SKM-1 treated with dmso at 0.1 percent for 144 hours (cell line): ENCODE measurements around the gene GPC6.

ENCODE experiments used
- DNase-seq: peaks from one replicate; lab custom pipeline; 2025; ENCODE audit not compliant: unreplicated experiment; lab: John Stamatoyannopoulos, UW

The GPC6 gene

GRCh38 chr13:93727211-93728141 is 500.9 kb downstream of the GPC6 start:
- DNase-seq: no peak

- no peak for DNase-seq
Measured at GRCh38 chr13:93729383-93729782, 502.8 kb downstream of the GPC6 start.

DNA sequence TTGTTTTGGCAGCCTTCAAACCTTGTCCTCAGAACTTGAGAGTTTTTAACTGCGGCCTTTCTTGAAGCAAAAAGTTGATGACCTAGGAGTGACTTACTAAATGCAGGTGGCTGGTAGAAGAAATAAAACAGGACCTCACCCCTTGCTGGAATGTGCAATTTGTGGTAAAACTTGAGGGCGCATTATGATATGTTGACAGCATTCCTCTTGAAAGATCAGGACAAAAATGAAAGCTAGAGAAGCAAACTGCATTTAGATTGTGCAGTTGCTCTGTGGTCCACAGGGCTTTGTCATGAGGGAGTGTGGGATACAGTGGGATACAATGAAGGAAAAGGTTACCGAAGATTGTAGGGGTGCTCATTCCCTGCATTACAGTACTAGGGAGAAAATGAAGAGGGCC is 504.2 kb downstream of the GPC6 start:
- DNase-seq: no peak

- DNase-seq: no peak
Measured at GRCh38 chr13:93732186-93732585, 505.6 kb downstream of the GPC6 start.

DNA sequence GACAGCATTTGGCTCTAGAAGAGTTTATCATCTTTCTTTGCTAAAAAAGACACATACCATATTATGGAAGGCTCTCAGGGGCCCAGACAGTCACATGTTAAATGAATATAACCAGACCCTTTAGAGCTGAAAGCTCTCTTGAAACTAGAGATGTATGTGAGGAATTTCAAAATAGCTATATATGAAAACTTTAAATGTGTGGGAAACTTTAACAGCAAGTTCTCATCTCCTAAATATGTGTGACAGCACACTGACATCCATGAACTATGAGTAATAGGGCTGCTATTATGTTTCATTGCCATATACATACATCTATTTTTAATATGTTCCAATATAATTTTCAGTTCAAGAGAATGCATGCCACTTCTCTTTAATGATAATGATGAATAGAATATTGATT is 509.5 kb downstream of the GPC6 start:
- no peak for DNase-seq

- no peak for DNase-seq
Measured at GRCh38 chr13:93736909-93737308, 510.3 kb downstream of the GPC6 start.

DNA sequence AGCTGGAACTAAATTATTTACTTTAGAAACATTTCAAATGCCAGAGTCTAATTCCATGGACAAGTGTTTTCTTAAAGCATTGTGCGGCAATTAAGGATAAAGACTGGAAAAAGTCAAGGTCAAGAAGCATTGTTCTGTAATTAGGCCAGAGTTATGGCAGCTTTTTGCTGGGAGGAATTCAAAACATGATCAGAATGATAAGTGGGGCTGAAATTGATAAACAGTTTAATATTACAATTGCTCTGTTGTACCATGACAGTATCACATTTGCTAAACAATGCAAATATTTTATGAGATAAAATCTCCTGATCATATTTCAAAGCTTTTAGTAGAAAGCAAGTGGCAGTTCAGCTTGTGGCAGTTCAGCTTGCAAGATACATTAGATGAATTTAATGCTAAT is 513.7 kb downstream of the GPC6 start:
- DNase-seq: no peak

DNA sequence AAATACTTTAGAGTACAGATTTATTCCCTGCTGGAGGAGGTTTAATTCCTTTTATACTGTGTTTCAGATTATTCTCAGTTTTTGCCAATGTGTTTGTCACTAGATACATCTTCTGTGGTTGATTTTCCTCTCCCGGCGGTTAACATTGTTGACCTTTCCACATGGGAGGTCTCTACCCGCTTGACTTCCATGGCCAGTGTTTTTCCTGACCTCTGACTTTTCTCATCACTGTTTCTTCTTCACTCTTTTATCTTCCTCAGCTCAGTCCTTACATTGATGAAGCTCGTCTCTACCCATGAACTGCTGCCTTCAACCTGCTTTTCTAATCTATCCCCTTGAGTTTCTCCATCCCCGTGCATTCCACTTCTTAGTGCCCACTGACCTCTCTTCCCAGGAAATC is 517.4 kb downstream of the GPC6 start:
- DNase-seq: no peak

DNA sequence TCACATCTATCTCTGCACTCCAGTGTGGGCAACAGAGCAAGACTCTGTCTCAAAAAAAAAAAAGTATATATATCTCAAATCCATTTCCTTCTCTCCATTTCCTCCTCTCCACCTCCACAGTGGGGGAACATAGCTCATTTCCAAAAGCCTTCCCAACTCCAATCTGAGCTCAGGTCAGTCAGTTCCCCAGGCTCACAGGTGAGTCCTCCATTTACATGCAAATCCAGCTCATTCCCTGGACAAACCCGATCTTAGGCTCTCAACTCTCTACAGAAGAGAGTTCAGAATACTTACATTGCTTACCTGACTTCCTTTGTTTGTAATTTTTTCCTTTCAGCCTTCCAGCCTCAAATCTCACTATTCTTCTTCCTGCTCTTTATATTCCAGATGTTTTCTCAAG is 518.3 kb downstream of the GPC6 start:
- DNase-seq: no peak

DNA sequence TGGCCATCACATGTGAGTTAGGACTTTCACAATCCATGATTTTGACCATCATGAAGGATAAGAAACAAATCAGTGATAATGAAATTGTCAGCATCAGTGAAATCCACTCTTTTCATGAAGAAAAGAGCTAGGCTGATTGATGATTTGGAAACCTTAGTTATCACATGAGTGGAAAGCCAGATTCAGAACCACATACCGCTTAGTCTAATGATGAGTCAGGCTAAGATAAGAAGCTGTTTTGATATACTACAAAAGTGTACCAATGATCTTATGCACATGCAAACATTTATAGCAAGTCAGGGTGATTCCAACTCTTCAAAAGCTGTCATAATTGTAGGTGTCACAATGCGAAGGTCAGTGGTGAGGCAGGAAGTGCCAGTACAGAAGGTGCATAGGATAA is 519.3 kb downstream of the GPC6 start:
- DNase-seq: no peak

DNA sequence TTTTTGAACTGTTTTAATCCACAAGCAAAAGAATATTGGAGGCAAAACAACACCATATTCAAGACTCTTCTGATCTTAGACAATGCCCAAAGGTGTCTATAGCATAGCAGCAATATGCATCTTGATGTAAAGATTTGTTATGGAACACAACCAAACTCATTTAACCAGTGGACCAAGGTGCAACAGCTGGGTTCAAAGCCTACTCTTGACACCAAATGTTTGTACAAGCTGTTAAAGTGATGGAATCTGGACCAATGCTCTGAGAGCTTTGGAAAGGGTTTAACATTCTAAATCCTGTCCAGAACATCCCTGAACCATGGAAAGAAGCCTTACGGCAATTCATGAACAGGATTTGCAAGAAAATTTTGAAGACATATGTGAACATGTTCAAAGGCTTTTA is 520.0 kb downstream of the GPC6 start:
- DNase-seq: no peak

GRCh38 chr13:93750676-93751075 is 524.1 kb downstream of the GPC6 start:
- no peak for DNase-seq

- DNase-seq: no peak
Measured at GRCh38 chr13:93751117-93751516, 524.5 kb downstream of the GPC6 start.

DNA sequence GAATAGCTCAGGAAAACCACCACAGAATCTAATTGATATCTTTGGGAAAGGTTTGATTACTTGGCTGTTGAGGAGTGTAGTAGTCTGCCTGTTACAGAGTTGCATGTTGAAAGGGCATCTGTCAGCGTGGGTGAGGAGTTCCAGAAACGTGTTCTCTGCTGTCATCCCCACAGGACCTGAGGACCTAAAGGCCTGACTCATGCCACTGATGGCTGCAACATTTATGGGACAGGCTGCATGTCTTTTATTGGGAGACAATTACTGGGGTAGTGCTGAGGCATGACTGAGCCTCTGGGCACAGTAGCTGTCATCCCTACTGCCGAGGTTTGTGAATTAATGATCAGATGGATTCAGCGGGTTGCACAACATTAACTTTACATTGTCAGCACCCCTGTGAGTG is 525.9 kb downstream of the GPC6 start:
- no peak for DNase-seq

DNA sequence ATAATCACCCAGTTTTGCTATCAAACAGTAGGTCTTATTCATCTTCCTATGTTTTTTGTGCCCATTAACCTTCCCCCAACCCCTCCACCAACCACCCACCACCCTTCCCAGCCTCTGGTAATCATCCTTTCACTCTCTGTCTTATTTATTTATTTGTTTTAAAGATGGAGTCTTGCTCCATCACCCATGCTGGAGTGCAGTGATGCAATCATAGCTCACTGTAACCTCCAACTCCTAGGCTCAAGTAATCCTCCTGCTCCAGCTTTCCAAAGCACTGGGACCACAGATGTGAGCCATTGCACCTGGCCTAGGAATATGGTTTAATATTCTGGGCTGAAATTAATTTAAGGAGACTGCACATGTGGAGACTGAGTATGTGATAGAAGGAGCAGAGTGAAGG is 527.0 kb downstream of the GPC6 start:
- DNase-seq: no peak

DNA sequence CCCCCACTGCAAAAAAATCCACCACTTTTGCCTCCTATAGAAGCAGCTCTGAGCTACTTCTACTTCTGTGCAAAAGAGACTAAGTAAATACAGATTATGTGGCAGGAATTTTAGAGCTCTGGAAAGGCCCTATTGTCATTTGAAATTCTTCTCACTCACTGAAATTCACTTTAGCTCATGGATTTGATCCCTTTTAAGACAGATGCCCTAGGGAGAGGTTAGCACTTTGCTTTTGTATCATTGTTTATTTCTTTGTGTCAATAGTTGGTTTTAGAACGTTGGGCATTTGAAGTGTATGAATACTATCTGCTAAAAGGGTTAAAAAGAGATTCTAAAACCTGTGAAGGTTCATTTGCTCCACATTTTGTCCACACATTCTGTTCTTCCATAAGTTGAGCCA is 528.7 kb downstream of the GPC6 start:
- DNase-seq: no peak

- DNase-seq: no peak
Measured at GRCh38 chr13:93758575-93758974, 532.0 kb downstream of the GPC6 start.

GRCh38 chr13:93762708-93763426 is 536.3 kb downstream of the GPC6 start:
- no peak for DNase-seq

GRCh38 chr13:93765062-93765461 is 538.5 kb downstream of the GPC6 start:
- DNase-seq: no peak

GRCh38 chr13:93765811-93766210 is 539.2 kb downstream of the GPC6 start:
- DNase-seq: no peak

DNA sequence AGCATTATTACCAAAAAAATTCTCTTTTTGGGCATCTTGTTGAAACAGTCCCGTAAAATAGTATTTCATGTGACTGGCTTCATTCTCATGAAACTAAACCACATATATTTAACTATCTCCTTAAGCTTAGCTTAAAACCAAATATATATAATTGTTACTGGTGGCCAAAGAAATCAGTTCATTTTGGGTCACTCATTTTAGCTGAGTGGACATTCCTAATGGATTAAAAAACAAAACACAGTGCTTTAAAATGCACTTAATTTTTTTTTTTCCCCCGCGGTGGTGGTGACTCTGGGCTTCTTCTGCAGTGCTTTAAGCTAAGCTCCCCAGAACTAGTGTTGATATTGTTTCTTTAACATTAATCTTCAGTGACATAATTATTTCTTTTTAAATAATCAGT is 540.1 kb downstream of the GPC6 start:
- no peak for DNase-seq

- no peak for DNase-seq
Measured at GRCh38 chr13:93767180-93767916, 540.7 kb downstream of the GPC6 start.
